Islet precursor cell (in vitro differentiated cells): ENCODE data around the gene STUB1.

Experiments
- DNase-seq: peaks from one replicate; pipeline ENCODE4 v3.0.0-alpha.2; 2018

STUB1 gene

GRCh38 chr16:726438-727290, 46.5 kb downstream of the STUB1 start, which contains the start of the genes CCDC78 and HAGHL:
CCDC78 (minus strand) TSS chr16:726443; CDS start chr16:726367, 76 bp downstream.
HAGHL (plus strand) TSS chr16:727106; CDS start chr16:727510, 404 bp downstream.
- DNase-seq = peak; percentile 80

- DNase-seq = no peak
These were observed 47.2 kb downstream of the STUB1 start for GRCh38 chr16:727291-727977.

GRCh38 chr16:728131-728889, 48.1 kb downstream of the STUB1 start:
- peak; percentile 90 for DNase-seq

GRCh38 chr16:728890-729744, 48.9 kb downstream of the STUB1 start:
- DNase-seq = no peak

- DNase-seq = no peak
These were observed 49.8 kb downstream of the STUB1 start for GRCh38 chr16:729768-730665.

GRCh38 chr16:730666-731509, 50.7 kb downstream of the STUB1 start:
- DNase-seq = no peak

- no peak for DNase-seq
These were observed 52.1 kb downstream of the STUB1 start for GRCh38 chr16:732332-732731.
